ENCODE data around the gene DDX17.

Gene DDX17

GRCh38 chr22:38448945-38449745 lies 57.0 kb downstream of the DDX17 start:
- DNase-seq (ENCODE audit: low read depth in 3 of 3) = no peak

GRCh38 chr22:38446018-38446601 lies 60.0 kb downstream of the DDX17 start:
- DNase-seq (ENCODE audit: low read depth in 3 of 3) = no peak

- DNase-seq (ENCODE audit: low read depth in 3 of 3) = no peak
These were observed 61.3 kb downstream of the DDX17 start for GRCh38 chr22:38444783-38445182.

- DNase-seq (ENCODE audit: low read depth in 3 of 3) = no peak
These were observed 62.2 kb downstream of the DDX17 start for GRCh38 chr22:38443628-38444521.

GRCh38 chr22:38442967-38443627 lies 63.0 kb downstream of the DDX17 start:
- no peak for DNase-seq (ENCODE audit: low read depth in 3 of 3)

GRCh38 chr22:38441620-38442287 lies 64.4 kb downstream of the DDX17 start:
- no peak for DNase-seq (ENCODE audit: low read depth in 3 of 3)

GRCh38 chr22:38440747-38441350 lies 65.3 kb downstream of the DDX17 start:
- no peak for DNase-seq (ENCODE audit: low read depth in 3 of 3)

- DNase-seq (ENCODE audit: low read depth in 3 of 3) = no peak
These were observed 68.7 kb downstream of the DDX17 start for GRCh38 chr22:38437416-38437815.

GRCh38 chr22:38436629-38437395 lies 69.3 kb downstream of the DDX17 start:
- no peak for DNase-seq (ENCODE audit: low read depth in 3 of 3)

GRCh38 chr22:38435965-38436364 lies 70.1 kb downstream of the DDX17 start:
- no peak for DNase-seq (ENCODE audit: low read depth in 3 of 3)

GRCh38 chr22:38435010-38435409 lies 71.1 kb downstream of the DDX17 start:
- DNase-seq (ENCODE audit: low read depth in 3 of 3) = no peak

GRCh38 chr22:38433871-38434270 lies 72.2 kb downstream of the DDX17 start:
- DNase-seq (ENCODE audit: low read depth in 3 of 3) = no peak

Data from stimulated activated CD4-positive, alpha-beta T cell treated with anti-CD3 and anti-CD28 coated beads, TNF-alpha, amount 100 ng/mL, for 4 hours (primary cell).